A549 (cell line): ENCODE data around the gene MOK.

Experiments
- CHD2 ChIP-seq: fragments of 150-350 bp; IDR thresholded peaks from 2 replicates; pipeline ENCODE4 v1.6.1; 2014; ENCODE audit warnings: low read length; ENCODE audit not compliant: partially characterized antibody
- CTCF ChIP-seq: fragments of >200 bp; sonication (Bioruptor Twin); formaldehyde crosslinking; IDR thresholded peaks from 3 replicates; pipeline ENCODE4 v1.5.1; 2016
- SMC3 ChIP-seq: fragments of >200 bp; sonication (Bioruptor Twin); formaldehyde crosslinking; IDR thresholded peaks from 3 replicates; pipeline ENCODE4 v1.6.1; 2018; ENCODE audit warnings: inconsistent platforms
- USF2 ChIP-seq: fragments of 450-650 bp; IDR thresholded peaks from 2 replicates; pipeline ENCODE4 v1.6.1; 2014; ENCODE audit warnings: antibody characterized with exemption
- ZSCAN20 ChIP-seq: fragments of 250-450 bp; sonication (Bioruptor Pico); IDR thresholded peaks from 2 replicates; pipeline ENCODE4 v1.8.0; 2022; ENCODE audit warnings: mild to moderate bottlenecking, moderate library complexity

GRCh38 chr14:102249981-102250380, 55.0 kb downstream of the MOK start:
- no peak for TF ChIP-seq USF2
- TF ChIP-seq ZSCAN20 (CRISPR knock-in tag) = no peak
- TF ChIP-seq SMC3 = no peak
- TF ChIP-seq CTCF = no peak
- TF ChIP-seq CHD2 = no peak
